GM19193 (cell line): ENCODE results near the gene PROM2.

Experiments used
- POLR2A ChIP-seq: IDR thresholded peaks from 4 replicates; pipeline ENCODE4 v1.6.1; 2011; ENCODE audit not compliant: insufficient read depth, insufficient read length; ENCODE audit errors: extremely low read depth

PROM2 gene

GRCh38 chr2:95264624-95265023 is 9.6 kb upstream of the PROM2 start:
- no peak for TF ChIP-seq POLR2A

DNA sequence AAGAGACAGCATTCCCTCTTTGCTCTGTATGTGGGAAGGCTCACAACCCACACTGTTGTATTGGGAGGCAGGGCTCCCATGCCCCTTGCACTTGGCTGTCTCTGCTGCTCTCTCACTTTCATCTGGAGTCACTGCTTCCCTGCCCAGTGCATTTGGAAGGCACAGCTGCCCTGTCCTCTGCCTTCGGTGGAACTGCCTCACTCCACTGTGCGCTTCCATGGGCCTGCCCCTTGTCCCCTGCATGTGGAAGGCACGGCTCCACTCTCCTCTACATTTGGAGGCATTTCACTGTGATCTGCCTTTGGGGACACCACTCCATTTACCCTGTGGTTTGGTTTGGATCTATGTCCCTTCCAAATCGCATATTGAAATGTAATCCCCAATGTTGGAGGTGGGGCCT is 9.1 kb upstream of the PROM2 start:
- TF ChIP-seq POLR2A, result no peak

DNA sequence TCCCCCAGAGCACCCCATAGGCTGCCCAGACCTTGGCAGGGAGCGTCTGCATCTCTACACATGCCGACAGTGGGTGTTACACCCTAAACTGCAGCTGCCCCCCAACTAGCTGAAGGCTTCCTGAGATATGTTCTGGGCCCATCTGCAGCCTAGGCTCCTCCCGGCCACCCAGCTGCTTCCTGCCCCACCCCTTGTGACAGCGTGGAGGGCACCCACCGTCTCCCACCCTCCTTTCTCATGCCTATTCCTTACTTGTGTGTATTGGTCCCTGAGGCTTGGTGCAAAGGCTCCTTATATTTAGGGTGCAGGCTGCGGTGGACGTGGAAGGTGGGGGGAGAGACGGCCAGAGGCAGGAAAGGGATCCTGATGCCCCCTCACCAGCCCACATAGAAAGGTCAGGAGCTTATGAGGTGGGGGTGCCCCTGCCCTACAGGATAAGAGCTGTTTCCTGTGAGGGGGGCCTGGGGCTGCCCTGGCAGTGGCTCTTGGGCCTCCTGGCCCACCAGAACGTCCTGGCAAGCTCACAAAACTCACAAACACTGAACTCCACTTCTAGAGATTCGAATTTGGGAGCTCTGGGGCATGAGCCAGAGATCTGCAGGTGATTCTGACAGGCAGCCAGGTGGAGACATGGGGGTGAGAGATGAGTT is 7.3 kb upstream of the PROM2 start:
- TF ChIP-seq POLR2A, result no peak

GRCh38 chr2:95267458-95268210 is 6.6 kb upstream of the PROM2 start:
- TF ChIP-seq POLR2A, result no peak

DNA sequence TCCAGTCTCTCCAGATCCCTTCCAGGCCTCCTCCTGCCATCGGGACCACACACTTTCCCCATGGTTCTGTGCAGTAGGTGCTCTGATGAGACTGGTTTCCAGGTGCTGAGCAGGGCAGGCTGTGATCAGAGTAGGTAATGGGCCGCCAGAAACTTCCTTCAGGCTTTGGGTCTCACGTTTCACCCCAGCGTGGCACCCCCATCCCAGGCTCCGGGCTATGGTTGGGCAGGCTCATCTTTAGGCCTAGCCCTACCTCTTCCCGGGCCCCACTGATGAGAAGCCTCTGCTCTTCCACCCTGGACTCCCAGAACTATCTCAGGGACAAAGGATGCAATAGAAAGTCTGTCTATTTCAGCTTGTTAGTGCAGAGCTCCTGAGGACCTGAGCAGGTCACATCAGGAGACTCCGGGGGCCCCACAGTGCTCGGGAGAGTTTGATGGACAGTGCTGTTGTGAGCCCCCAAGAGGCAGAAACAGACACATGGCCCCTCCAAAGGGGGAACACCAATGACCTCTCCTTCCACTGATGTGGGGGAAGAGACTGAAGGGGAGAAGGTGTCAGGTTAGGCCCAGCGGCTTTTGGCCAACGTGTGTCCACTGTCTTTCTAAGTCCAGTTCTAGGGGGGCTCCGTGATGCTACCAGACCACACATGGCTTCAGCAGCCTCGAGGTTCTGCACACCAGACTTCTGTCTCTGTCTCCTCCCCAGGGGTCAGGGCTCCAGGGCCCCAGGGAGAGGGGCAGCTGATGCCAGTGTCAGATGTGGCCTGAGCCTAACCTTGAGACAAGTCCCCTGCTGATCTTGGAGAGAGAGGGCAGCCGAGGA is 5.8 kb upstream of the PROM2 start:
- TF ChIP-seq POLR2A, result no peak

DNA sequence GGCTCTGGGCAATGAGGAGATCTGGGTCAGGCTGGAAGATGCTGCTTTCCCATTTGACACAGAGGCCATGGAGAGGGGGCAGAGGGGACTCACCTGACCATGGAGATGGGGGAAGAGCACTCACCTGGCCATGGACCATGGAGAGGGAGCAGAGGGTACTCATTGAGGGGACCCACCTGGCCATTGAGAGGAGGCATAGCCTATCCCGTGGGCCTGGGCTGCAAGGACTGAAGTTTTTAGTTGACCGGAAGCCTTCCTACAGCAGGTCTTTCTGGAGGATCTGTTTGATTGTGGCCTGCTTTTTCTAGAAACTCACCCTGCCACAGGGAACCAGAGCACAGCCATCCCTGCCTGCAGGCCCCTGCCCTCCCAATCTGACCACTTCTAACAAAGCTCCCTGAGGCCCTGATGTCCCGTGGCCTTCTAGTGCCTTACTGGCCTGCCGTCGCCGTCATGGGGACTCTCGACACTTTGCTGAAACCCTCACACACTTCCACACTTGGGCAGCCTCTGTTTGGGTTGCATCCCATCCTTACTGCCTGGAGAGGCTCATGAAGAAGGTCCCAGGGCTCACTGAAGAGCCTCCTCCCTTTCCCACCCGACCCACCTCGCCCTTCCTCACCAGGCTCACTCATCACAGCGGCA is 5.1 kb upstream of the PROM2 start:
- TF ChIP-seq POLR2A, result no peak

GRCh38 chr2:95270541-95271081 is 3.6 kb upstream of the PROM2 start:
- no peak for TF ChIP-seq POLR2A

DNA sequence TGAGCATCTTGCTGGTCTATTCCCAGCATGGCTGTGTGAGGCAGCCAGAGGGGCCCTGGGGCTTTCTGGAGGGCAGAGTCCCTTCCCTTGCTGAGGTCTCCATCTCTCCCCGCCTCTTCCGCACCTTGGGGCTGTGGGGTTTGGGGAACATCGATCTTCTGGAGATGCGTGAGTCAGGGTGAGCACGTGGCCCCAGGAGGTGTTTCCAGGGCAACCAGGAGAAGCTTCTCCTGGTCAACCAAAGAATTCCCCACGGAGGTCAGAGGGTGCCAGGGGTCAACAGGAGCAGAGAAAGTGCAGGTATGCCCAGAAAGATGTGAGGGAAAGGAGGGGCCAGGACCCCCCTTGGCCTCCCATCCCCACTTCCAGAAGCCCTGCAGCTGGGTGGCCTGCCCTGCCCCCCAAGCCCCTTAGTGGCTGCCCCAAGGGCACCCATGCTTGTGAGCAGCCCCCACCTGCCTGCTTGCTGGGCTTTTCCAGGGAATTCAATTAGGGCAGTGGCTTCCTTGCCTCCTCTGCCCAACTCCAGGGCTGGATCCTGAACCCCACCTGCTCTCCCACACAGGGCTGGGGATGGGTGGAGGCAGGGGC is 2.8 kb upstream of the PROM2 start:
- no peak for TF ChIP-seq POLR2A

DNA sequence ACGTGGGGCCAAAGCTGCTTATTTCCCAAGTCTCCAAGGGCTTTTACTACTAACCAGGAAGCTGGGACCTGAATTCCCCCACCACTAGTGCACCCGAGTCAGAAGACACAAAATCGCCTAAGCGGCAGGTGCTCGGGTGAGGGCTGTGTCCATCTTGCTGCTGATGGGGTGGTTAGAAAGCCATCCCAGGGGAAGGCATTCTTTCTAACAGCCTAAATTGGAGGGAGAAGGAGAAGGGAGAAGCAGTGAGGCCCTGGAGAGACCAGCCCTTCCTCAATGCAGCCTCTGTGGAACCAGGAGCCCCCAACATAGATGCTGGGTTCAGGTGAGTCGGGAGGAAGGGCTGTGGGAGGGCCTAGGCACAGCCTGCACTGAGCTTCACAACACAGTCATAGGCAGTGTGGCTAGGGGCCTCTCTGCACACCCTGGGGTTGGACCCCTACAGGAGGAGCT is 1.9 kb upstream of the PROM2 start:
- TF ChIP-seq POLR2A, result no peak

- no peak for TF ChIP-seq POLR2A
Observed at GRCh38 chr2:95272781-95273180, 1.5 kb upstream of the PROM2 start.

DNA sequence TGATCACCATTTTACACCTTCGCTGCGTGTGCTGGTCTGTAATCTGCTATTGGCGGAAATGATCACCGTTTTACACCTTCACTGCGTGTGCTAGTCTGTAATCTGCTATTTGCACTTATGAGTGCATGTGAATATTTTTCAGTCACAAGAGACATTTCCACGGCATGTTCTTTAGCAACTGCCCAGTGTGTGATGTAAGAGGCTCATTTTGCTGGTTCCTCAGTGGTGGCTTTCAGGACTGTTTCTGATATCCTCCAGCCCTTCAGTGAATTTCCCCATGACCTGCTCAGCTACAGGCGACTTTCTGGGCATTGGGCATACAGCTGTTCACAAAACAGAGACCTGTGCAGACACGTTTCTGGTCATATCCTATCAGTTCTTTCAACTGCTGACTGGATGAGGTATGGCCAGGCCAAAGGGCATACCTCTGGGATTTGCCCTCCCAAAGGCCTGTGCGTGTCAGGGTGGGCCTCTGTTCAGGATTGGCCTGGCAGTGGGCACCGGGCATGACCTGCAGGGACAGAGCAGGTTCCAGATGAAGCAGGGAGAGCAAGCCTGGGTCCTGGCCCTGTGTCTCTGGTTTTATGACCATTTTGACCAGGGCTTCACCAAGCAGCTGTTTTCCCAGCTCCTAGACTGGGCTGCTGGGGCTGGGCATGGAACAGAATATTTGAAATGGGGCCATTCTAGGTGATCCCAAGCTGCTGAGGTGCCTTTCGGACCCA is 521 bp upstream of the PROM2 start:
- TF ChIP-seq POLR2A, result no peak

DNA sequence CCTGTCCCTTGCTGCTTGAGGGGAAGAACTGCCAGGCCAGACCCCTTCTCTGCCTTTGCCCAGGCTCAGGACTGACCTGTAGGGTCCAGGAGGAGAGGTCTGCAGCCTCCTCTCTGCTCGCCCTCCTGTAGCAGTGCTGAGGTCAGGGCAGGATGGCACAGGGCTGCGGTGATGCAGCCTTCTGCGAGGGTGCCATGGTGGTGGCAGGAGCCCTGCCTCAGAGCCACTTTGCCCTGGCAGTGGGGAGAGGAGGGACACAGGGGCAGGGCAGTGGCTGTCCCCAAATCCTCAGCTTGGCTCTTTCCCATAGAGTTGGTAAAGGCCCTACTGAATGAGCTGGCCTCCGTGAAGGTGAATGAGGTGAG is 884 bp downstream of the PROM2 start:
- TF ChIP-seq POLR2A, result no peak

- no peak for TF ChIP-seq POLR2A
Observed at GRCh38 chr2:95275601-95276243, 1.5 kb downstream of the PROM2 start.
